GM18511 (cell line): ENCODE data around the gene SPINK5.

ENCODE experiments used
- ATAC-seq: cut with Tn5 transposase; IDR thresholded peaks from one replicate; pipeline ENCODE4 v1.9.1; 2021; ENCODE audit warnings: mild to moderate bottlenecking, moderate library complexity; ENCODE audit not compliant: unreplicated experiment

The SPINK5 gene

GRCh38 chr5:148172377-148172776, 108.6 kb downstream of the SPINK5 start:
- no peak for ATAC-seq

- no peak for ATAC-seq
Measured at GRCh38 chr5:148176480-148176879, 112.7 kb downstream of the SPINK5 start.

GRCh38 chr5:148177207-148177606, 113.4 kb downstream of the SPINK5 start:
- ATAC-seq = no peak

- peak; percentile 80 for ATAC-seq
Measured at GRCh38 chr5:148179234-148179824, 115.5 kb downstream of the SPINK5 start.

- peak; percentile 77 for ATAC-seq
Measured at GRCh38 chr5:148186248-148187003, 122.6 kb downstream of the SPINK5 start.
